ENCODE results near the gene DENND4C.
"Not testable (repeated sequence)": the region's sequence is repeated elsewhere in the genome, so short reads cannot be mapped to it uniquely, and the experiment has no call there.

The DENND4C gene

DNA sequence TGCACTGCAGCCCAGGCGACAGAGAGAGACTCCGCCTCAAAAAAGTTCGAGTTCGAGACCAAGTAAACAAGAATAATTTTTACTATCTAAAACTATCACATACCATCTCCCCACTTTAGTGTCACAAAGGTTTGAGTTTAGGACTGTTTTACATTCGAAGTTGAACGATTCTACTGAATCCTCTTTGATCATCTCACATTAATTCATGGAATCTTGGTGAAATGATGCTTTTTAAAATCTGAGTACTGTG lies 150.3 kb downstream of the DENND4C start:
- Histone ChIP-seq H3K27ac (peak overlapping the region; percentile 90), H3K4me3 (ENCODE audit: low read depth, low read length) (peak overlapping the region; percentile 73), H3K9me3 (ENCODE audit: severe bottlenecking) (no peaks in the 10 kb centered on the region), H3K27me3 (ENCODE audit: insufficient read depth, low read depth, severe bottlenecking) (no peaks in the 10 kb centered on the region), H3K36me3 (peaks cover 42% of the 10 kb centered on the region)
- no peak for DNase-seq
- TF ChIP-seq, protein P1, sequence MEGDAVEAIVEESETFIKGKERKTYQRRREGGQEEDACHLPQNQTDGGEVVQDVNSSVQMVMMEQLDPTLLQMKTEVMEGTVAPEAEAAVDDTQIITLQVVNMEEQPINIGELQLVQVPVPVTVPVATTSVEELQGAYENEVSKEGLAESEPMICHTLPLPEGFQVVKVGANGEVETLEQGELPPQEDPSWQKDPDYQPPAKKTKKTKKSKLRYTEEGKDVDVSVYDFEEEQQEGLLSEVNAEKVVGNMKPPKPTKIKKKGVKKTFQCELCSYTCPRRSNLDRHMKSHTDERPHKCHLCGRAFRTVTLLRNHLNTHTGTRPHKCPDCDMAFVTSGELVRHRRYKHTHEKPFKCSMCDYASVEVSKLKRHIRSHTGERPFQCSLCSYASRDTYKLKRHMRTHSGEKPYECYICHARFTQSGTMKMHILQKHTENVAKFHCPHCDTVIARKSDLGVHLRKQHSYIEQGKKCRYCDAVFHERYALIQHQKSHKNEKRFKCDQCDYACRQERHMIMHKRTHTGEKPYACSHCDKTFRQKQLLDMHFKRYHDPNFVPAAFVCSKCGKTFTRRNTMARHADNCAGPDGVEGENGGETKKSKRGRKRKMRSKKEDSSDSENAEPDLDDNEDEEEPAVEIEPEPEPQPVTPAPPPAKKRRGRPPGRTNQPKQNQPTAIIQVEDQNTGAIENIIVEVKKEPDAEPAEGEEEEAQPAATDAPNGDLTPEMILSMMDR (IDR thresholded peaks at IDR 0.05; ENCODE audit: low read depth, low read length), result no peak

DNA sequence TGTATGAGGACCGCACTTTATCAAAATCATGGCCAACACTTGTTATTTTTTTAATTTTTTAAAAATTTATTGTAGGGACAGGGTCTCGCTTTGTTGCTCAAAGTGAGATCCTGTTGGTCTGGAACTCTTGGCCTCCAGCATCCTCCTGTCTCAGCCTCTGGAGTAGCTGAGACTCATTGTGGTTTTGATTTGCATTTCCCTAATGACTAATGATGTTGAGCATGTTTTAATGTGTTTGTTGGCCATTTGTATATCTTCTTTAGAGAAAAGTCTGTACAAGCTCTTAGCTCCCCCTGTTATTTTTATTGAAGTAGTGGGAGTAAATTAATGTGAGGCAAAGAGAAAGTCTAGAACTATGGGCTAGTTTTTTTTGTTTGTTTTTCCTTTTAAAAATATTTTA lies 151.2 kb downstream of the DENND4C start:
- Histone ChIP-seq H3K36me3 (peaks cover 33% of the 10 kb centered on the region), H3K27ac (no peak overlapping the region), H3K9me3 (ENCODE audit: severe bottlenecking) (no peaks in the 10 kb centered on the region), H3K4me3 (ENCODE audit: low read depth, low read length) (no peak overlapping the region), H3K27me3 (ENCODE audit: insufficient read depth, low read depth, severe bottlenecking) (no peaks in the 10 kb centered on the region)
- DNase-seq, result no peak
- TF ChIP-seq, protein P1 (IDR thresholded peaks at IDR 0.05; ENCODE audit: low read depth, low read length), result no peak

DNA sequence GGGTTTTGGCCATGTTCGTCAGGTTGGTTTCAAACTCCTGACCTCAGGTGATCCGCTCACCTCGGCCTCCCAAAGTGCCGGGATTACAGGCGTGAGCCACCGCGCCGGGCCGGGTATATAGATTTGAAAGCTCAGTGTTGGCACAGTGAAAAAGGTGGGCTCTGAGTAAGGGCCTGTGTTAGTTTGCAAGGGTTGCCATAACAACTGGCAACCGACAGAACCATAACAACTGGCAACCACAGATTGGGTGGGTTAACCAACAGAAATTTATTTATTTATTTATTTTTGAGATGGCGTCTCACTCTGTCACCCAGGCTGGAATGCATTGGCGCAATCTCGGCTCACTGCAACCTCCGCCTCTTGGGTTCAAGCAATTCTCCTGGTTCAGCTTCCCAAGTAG lies 154.7 kb downstream of the DENND4C start:
- DNase-seq; H3K36me3 ChIP-seq; H3K27me3 ChIP-seq (ENCODE audit: insufficient read depth, low read depth, severe bottlenecking); H3K4me3 ChIP-seq (ENCODE audit: low read depth, low read length); H3K9me3 ChIP-seq (ENCODE audit: severe bottlenecking): not testable (repeated sequence)
- H3K27ac ChIP-seq, result peak overlapping the region; percentile 67

DNA sequence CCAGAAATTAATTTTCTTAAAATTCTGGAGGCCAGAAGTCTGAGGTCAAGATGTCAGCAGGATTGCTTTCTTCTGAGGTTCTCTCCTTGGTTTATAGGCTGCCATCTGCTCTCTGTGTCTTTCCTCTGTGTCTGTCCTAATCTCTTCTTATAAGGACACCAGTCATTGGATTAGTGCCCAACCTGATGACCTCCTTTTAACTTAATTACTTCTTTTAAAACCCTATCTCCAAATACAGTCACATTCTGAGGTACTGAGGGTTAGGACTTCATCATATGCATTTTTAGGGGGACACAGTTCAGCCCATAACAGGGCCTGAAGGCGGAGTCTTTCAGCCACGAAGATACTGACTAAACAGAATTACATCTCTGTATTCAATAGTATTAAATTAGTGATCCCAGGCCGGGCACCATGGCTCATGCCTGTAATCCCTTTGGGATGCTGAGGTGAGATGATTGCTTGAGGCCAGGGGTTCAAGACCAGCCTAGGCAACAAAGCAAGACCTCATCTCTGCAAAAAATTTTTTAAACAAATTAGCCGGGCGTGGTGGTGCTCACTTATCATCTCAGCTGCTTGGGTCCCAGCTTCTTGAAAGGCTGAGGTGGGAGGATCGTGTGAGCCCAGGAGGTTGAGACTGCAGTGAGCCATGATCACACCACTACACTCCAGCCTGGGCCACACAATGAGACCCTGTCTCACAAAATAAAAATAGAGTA lies 155.5 kb downstream of the DENND4C start:
- H3K4me3 ChIP-seq (ENCODE audit: low read depth, low read length), result no peak overlapping the region
- TF ChIP-seq, protein P1 (IDR thresholded peaks at IDR 0.05; ENCODE audit: low read depth, low read length), result no peak
- H3K9me3 ChIP-seq (ENCODE audit: severe bottlenecking), result peaks cover 5% of the 10 kb centered on the region
- peak overlapping the region; percentile 67 for H3K27ac ChIP-seq
- no peaks in the 10 kb centered on the region for H3K27me3 ChIP-seq (ENCODE audit: insufficient read depth, low read depth, severe bottlenecking)
- H3K36me3 ChIP-seq, result no peaks in the 10 kb centered on the region
- DNase-seq, result peak; percentile 76

DNA sequence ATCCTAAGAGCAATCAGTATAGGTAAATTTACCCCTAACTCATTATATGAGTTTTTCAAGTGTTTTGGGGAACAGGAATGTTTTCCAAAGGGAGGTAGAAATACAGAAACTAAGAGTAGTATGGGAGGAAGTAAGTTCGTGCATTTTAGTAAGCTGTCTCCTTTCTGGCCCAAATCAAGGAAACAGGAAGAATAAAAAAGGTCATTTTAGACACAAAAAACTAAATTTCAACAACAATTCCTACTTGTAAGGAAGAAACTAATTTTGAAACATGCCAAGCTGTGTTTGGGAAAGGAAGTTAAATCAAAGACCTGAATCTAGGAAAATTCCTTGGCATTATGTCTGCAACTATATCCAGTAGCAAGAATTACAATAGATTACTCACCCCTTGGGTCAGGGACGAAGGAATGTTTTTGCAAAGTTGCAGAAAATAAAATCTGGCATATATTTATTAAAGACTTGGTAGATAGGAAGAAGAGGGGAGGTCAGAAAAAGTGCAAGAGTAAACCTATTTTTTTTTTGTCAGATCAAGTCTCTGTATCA lies 156.1 kb downstream of the DENND4C start:
- TF ChIP-seq, protein P1 (IDR thresholded peaks at IDR 0.05; ENCODE audit: low read depth, low read length), result no peak
- Histone ChIP-seq H3K36me3 (no peaks in the 10 kb centered on the region), H3K27ac (peak overlapping the region; percentile 57), H3K4me3 (ENCODE audit: low read depth, low read length) (no peak overlapping the region), H3K27me3 (ENCODE audit: insufficient read depth, low read depth, severe bottlenecking) (no peaks in the 10 kb centered on the region), H3K9me3 (ENCODE audit: severe bottlenecking) (peaks cover 5% of the 10 kb centered on the region)
- no peak for DNase-seq

DNA sequence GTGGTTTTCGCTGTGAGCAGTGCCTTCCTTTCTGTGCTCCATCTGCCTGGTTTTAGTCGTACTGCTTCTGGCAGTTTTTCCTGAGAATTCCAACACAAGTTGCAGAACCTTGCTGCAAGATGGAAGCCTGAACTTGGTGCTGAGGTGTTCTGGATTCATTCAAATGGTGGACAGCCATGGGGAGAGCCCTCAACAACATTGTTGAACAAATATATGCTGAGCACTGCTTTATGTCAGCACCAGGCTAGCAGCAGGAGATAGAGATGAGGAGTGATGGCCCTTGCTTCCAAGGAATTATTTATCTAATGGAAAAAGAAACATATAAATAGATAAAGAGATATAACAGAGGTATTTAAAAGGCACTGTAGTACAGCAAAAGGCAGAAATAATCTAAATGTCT lies 156.8 kb downstream of the DENND4C start:
- H3K9me3 ChIP-seq (ENCODE audit: severe bottlenecking), result peaks cover 5% of the 10 kb centered on the region
- TF ChIP-seq, protein P1 (IDR thresholded peaks at IDR 0.05; ENCODE audit: low read depth, low read length), result no peak
- no peak overlapping the region for H3K27ac ChIP-seq
- no peaks in the 10 kb centered on the region for H3K27me3 ChIP-seq (ENCODE audit: insufficient read depth, low read depth, severe bottlenecking)
- DNase-seq, result no peak
- no peaks in the 10 kb centered on the region for H3K36me3 ChIP-seq
- H3K4me3 ChIP-seq (ENCODE audit: low read depth, low read length), result no peak overlapping the region

DNA sequence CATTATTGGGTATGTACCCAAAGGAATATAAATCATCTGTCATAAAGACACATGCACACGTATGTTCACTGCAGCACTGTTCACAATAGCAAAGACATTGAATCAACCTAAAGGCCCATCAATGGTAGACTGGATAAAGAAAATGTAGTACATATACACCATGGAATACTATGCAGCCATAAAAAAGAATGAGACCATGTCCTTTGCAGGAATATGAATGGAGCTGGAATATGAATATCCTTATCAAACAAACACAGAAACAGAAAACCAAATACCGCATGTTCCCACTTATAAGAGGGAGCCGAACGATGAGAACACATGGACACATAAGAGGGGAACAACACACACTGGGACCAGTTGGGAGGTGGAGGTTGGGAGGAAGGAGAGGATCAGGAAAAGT lies 159.0 kb downstream of the DENND4C start:
- H3K27me3 ChIP-seq (ENCODE audit: insufficient read depth, low read depth, severe bottlenecking); H3K27ac ChIP-seq; DNase-seq; H3K9me3 ChIP-seq (ENCODE audit: severe bottlenecking); H3K36me3 ChIP-seq; H3K4me3 ChIP-seq (ENCODE audit: low read depth, low read length): not testable (repeated sequence)
